HCT116 (cell line): Measurements from ENCODE around the gene TMEM51. TPM values are rescaled to one million over a fixed set of nuclear protein-coding genes. Genes with fewer than 3 reads are reported as not detected.

Experiments used
- ATAC-seq: fragments of 200-7000 bp; cut with Tn5 transposase; 2 replicates; pipeline ENCODE4 v1.9.1; 2020; ENCODE audit warnings: mild to moderate bottlenecking, moderate library complexity
- BruUV-seq: library from RNA; stranded (reverse); fragments of 400-500 nt; replicated peaks from 2 replicates; lab custom pipeline; 2021; lab: Mats Ljungman, UMichigan
- CTCF ChIA-PET: fragments of 300-600 bp; sonication (Branson Sonifier 250); formaldehyde crosslinking; loops from one replicate; lab custom pipeline; 2021; ENCODE audit warnings: antibody characterized with exemption; lab: Charles Lee
- POLR2A ChIA-PET: fragments of 300-600, 350-600 bp; sonication (Branson Sonifier 250); formaldehyde crosslinking; loops from one replicate; lab custom pipeline; 2021; ENCODE audit warnings: antibody characterized with exemption; lab: Charles Lee
- RAD21 ChIA-PET, 2 experiments: fragments of 300-600 bp; sonication (Branson Sonifier 250); formaldehyde crosslinking; loops; one replicate each; lab custom pipeline; 2023; ENCODE audit warnings: low total read pairs in 2 of 2; ENCODE audit not compliant: uncharacterized antibody in 2 of 2, unreplicated experiment in 2 of 2, low non-redundant PET in 1 of 2; lab: Charles Lee
- DNase-seq: peaks from one replicate; pipeline ENCODE4 v3.0.0-alpha.2; 2010; ENCODE audit warnings: low read depth, low spot score
- H2AFZ ChIP-seq: fragments of 200-600 bp; shearing (Covaris generic), sonication (generic); 2 replicates; pipeline ENCODE4 v1.6.1; 2017; ENCODE audit warnings: low read depth, mixed run types, mixed read lengths, antibody characterized with exemption, low read length; ENCODE audit not compliant: poor library complexity, severe bottlenecking
- H3K27ac ChIP-seq: 2 replicates; pipeline ENCODE4 v1.5.1; 2012; ENCODE audit warnings: low read depth, low read length
- H3K27me3 ChIP-seq: fragments of 200-600 bp; sonication (generic); 2 replicates; pipeline ENCODE4 v1.6.1; 2016; ENCODE audit warnings: mixed run types, low read length, mixed read lengths; ENCODE audit not compliant: insufficient read depth
- H3K36me3 ChIP-seq, 2 experiments: fragments of 200-500 bp in 1 of 2; fragments of 200-600 bp in 1 of 2; sonication (Bioruptor generic) in 1 of 2; sonication (generic) in 1 of 2; 2 replicates each; pipeline versions ENCODE4 v1.5.1 to v1.6.1; 2014 to 2016; ENCODE audit warnings: low read length in 2 of 2, inconsistent platforms in 1 of 2, mixed read lengths in 1 of 2, mixed run types in 1 of 2; ENCODE audit not compliant: insufficient read depth in 2 of 2, control insufficient read depth in 1 of 2
- H3K4me1 ChIP-seq, 2 experiments: fragments of 200-600 bp in 1 of 2; sonication (generic) in 1 of 2; 2 replicates each; pipeline versions ENCODE4 v1.5.1 to v1.6.1; 2012 to 2017; ENCODE audit warnings: low read length in 2 of 2, inconsistent platforms in 1 of 2, mild to moderate bottlenecking in 1 of 2, mixed read lengths in 1 of 2, mixed run types in 1 of 2, moderate library complexity in 1 of 2; ENCODE audit not compliant: insufficient read depth in 2 of 2, control insufficient read depth in 1 of 2
- H3K4me2 ChIP-seq: fragments of 200-600 bp; sonication (generic); 2 replicates; pipeline ENCODE4 v1.6.1; 2017; ENCODE audit warnings: mixed run types, low read length, mixed read lengths
- H3K4me3 ChIP-seq, 2 experiments: fragments of 200-600 bp in 1 of 2; sonication (generic) in 1 of 2; replicated peaks in 1 of 2; 2 replicates each; pipeline ENCODE4 v1.5.1; 2011 to 2016; ENCODE audit warnings: low read length in 2 of 2, control low read depth in 1 of 2, low read depth in 1 of 2, mild to moderate bottlenecking in 1 of 2, mixed read lengths in 1 of 2, mixed run types in 1 of 2
- H3K79me2 ChIP-seq: fragments of 200-600 bp; sonication (generic); 2 replicates; pipeline ENCODE4 v1.6.1; 2017; ENCODE audit warnings: mild to moderate bottlenecking, mixed run types, low read length, moderate library complexity, mixed read lengths; ENCODE audit not compliant: insufficient read depth
- H3K9ac ChIP-seq: fragments of 200-600 bp; sonication (generic); 2 replicates; pipeline ENCODE4 v1.6.1; 2016; ENCODE audit warnings: low read length, mixed read lengths
- H3K9me2 ChIP-seq: fragments of 200-600 bp; sonication (generic), shearing (Covaris generic); 2 replicates; pipeline ENCODE4 v1.6.1; 2017; ENCODE audit warnings: mixed run types, mild to moderate bottlenecking, moderate library complexity; ENCODE audit not compliant: insufficient read depth
- H3K9me3 ChIP-seq, 2 experiments: fragments of 200-500 bp in 1 of 2; fragments of 200-600 bp in 1 of 2; sonication (Bioruptor generic) in 1 of 2; sonication (generic) in 1 of 2; 2 replicates each; pipeline ENCODE4 v1.6.1; 2014 to 2017; ENCODE audit warnings: low read length in 2 of 2, mixed read lengths in 2 of 2, inconsistent platforms in 1 of 2, low read depth in 1 of 2, mild to moderate bottlenecking in 1 of 2, mixed run types in 1 of 2, moderate library complexity in 1 of 2; ENCODE audit not compliant: control insufficient read depth in 1 of 2, insufficient read depth in 1 of 2
- H4K20me1 ChIP-seq: fragments of 200-600 bp; sonication (generic), shearing (Covaris generic); 2 replicates; pipeline ENCODE4 v1.6.1; 2017; ENCODE audit warnings: mixed run types, mild to moderate bottlenecking, moderate library complexity; ENCODE audit not compliant: insufficient read depth
- CEBPB ChIP-seq: IDR thresholded peaks from 2 replicates; pipeline ENCODE4 v1.6.1; 2012; ENCODE audit warnings: low read depth
- EGR1 ChIP-seq: IDR thresholded peaks from 2 replicates; pipeline ENCODE4 v1.6.1; 2012; ENCODE audit warnings: low read depth
- EZH2 ChIP-seq: fragments of 200-600 bp; sonication (generic); IDR thresholded peaks from 2 replicates; pipeline ENCODE4 v1.6.1; 2017; ENCODE audit warnings: antibody characterized with exemption, mixed run types
- EZH2phosphoT487 ChIP-seq: fragments of 200-600 bp; IDR thresholded peaks from 2 replicates; pipeline ENCODE4 v1.6.1; 2018; ENCODE audit warnings: antibody characterized with exemption, borderline replicate concordance
- JUND ChIP-seq: IDR thresholded peaks from 2 replicates; pipeline ENCODE4 v1.6.1; 2012
- MAX ChIP-seq: IDR thresholded peaks from 2 replicates; pipeline ENCODE4 v1.6.1; 2012
- POLR2A ChIP-seq: IDR thresholded peaks from 2 replicates; pipeline ENCODE4 v1.7.0; 2011; ENCODE audit warnings: borderline replicate concordance; ENCODE audit not compliant: insufficient read depth, insufficient read length; ENCODE audit errors: extremely low read depth
- RAD21 ChIP-seq: IDR thresholded peaks from 2 replicates; pipeline ENCODE4 v1.6.1; 2012; ENCODE audit warnings: low read depth, mild to moderate bottlenecking
- SIN3A ChIP-seq: IDR thresholded peaks from 2 replicates; pipeline ENCODE4 v1.6.1; 2012; ENCODE audit warnings: low read depth
- SRF ChIP-seq: IDR thresholded peaks from 2 replicates; pipeline ENCODE4 v1.6.1; 2012; ENCODE audit warnings: low read depth
- TCF7L2 ChIP-seq: IDR thresholded peaks from 2 replicates; pipeline ENCODE4 v1.7.0; 2011; ENCODE audit warnings: borderline replicate concordance, inconsistent platforms; ENCODE audit not compliant: insufficient read depth, insufficient read length; ENCODE audit errors: extremely low read depth
- YY1 ChIP-seq: IDR thresholded peaks from 2 replicates; pipeline ENCODE4 v1.6.1; 2011; ENCODE audit warnings: low read length, low read depth, moderate library complexity, mild to moderate bottlenecking; ENCODE audit not compliant: insufficient replicate concordance; ENCODE audit errors: extremely low read depth
- ZNF274 ChIP-seq: fragments of 200-500 bp; sonication (Bioruptor generic); IDR thresholded peaks from 2 replicates; pipeline ENCODE4 v1.6.1; 2014; ENCODE audit warnings: mild to moderate bottlenecking, low read depth, low read length, inconsistent platforms
- intact Hi-C: fragments of 100-400 bp; cut with micrococcal nuclease; formaldehyde crosslinking; loops from 2 replicates; pipeline ENCODE4 v1.10.0; 2022
- total RNA-seq: library from RNA; stranded (reverse); gene quantifications from one replicate; pipeline ENCODE4 v1.2.1, GENCODE V29; 2021; ENCODE audit not compliant: unreplicated experiment
- TF ChIP-seq, protein P1 (sequence below): IDR thresholded peaks from 2 replicates; pipeline ENCODE4 v1.6.1; 2011; ENCODE audit warnings: mild to moderate bottlenecking, low read length, moderate library complexity; ENCODE audit not compliant: insufficient replicate concordance; ENCODE audit errors: extremely low read depth
- TF ChIP-seq, protein P2 (sequence below), 3 experiments: fragments of 200-600 bp in 1 of 3; sonication (generic) in 1 of 3; IDR thresholded peaks in 2 of 3; conservative IDR thresholded peaks in 1 of 3; 2 replicates each; pipeline ENCODE4 v1.5.1; 2012 to 2017; ENCODE audit warnings: low read depth in 2 of 3, low read length in 2 of 3, antibody characterized with exemption in 1 of 3, borderline replicate concordance in 1 of 3, control low read depth in 1 of 3, mild to moderate bottlenecking in 1 of 3, mixed read lengths in 1 of 3, mixed run types in 1 of 3, moderate library complexity in 1 of 3; ENCODE audit not compliant: insufficient read depth in 1 of 3

Gene TMEM51
- total RNA-seq, 1 experiment from 2014 or later: 16.6 TPM

- Histone ChIP-seq H3K4me2 (no peak overlapping the region), H3K4me3 (no peak overlapping the region), H3K9me2 (no peaks in the 10 kb centered on the region), H2AFZ (no peak overlapping the region), H3K9ac (no peak overlapping the region), H3K27ac (no peak overlapping the region; the same call in 1 of the 2 replicates), H3K27me3 (no peaks in the 10 kb centered on the region), H3K36me3 (no peaks in the 10 kb centered on the region; a peak in 1 of 4 replicates), H3K9me3 (no peaks in the 10 kb centered on the region), H3K4me1 (peaks cover 25 to 57% of the 10 kb centered on the region in 2 experiments), H4K20me1 (no peaks in the 10 kb centered on the region), H3K79me2 (peaks cover 92% of the 10 kb centered on the region)
- RAD21 ChIA-PET: interaction anchor here in 1 of 2 experiments (0.6 kb wide), 1 partner anchor 13 kb away, joined by 3 read pairs; no protein-coding TSS in a partner anchor
- intact Hi-C loops: no loop called here
- no peak for DNase-seq
- BruUV-seq: no TSS peak
- no peak for ATAC-seq
- CTCF ChIA-PET: no interaction called here
- POLR2A ChIA-PET: no interaction called here
- TF ChIP-seq RAD21 (no peak), JUND (no peak), SIN3A (no peak), POLR2A (no peak), TCF7L2 (no peak), EZH2phosphoT487 (no peak), SRF (no peak), MAX (no peak), YY1 (no peak), EZH2 (no peak), CEBPB (no peak), ZNF274 (no peak), EGR1 (no peak)
- TF ChIP-seq, protein P1, sequence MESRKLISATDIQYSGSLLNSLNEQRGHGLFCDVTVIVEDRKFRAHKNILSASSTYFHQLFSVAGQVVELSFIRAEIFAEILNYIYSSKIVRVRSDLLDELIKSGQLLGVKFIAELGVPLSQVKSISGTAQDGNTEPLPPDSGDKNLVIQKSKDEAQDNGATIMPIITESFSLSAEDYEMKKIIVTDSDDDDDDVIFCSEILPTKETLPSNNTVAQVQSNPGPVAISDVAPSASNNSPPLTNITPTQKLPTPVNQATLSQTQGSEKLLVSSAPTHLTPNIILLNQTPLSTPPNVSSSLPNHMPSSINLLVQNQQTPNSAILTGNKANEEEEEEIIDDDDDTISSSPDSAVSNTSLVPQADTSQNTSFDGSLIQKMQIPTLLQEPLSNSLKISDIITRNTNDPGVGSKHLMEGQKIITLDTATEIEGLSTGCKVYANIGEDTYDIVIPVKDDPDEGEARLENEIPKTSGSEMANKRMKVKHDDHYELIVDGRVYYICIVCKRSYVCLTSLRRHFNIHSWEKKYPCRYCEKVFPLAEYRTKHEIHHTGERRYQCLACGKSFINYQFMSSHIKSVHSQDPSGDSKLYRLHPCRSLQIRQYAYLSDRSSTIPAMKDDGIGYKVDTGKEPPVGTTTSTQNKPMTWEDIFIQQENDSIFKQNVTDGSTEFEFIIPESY: no peak
- TF ChIP-seq, protein P2, sequence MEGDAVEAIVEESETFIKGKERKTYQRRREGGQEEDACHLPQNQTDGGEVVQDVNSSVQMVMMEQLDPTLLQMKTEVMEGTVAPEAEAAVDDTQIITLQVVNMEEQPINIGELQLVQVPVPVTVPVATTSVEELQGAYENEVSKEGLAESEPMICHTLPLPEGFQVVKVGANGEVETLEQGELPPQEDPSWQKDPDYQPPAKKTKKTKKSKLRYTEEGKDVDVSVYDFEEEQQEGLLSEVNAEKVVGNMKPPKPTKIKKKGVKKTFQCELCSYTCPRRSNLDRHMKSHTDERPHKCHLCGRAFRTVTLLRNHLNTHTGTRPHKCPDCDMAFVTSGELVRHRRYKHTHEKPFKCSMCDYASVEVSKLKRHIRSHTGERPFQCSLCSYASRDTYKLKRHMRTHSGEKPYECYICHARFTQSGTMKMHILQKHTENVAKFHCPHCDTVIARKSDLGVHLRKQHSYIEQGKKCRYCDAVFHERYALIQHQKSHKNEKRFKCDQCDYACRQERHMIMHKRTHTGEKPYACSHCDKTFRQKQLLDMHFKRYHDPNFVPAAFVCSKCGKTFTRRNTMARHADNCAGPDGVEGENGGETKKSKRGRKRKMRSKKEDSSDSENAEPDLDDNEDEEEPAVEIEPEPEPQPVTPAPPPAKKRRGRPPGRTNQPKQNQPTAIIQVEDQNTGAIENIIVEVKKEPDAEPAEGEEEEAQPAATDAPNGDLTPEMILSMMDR (IDR thresholded peaks at IDR 0.05 in 2 of 3, conservative IDR thresholded peaks at IDR 0.05 in 1 of 3; ENCODE audit: borderline replicate concordance in 1 of 3, insufficient read depth in 1 of 3, low read depth in 2 of 3, low read length in 2 of 3): no peak
Measured at GRCh38 chr1:15187175-15188129, 33.9 kb downstream of the TMEM51 start.
